Neuron (in vitro differentiated cells): ENCODE measurements around the gene PSME2.

ENCODE experiments used
- H2AFZ ChIP-seq: one replicate; pipeline ENCODE4 v1.6.1; 2013; ENCODE audit warnings: low read depth, mild to moderate bottlenecking, inconsistent platforms, low read length, moderate library complexity
- H3K27me3 ChIP-seq: one replicate; pipeline ENCODE4 v1.6.1; 2013; ENCODE audit warnings: low read length; ENCODE audit not compliant: insufficient read depth
- H3K36me3 ChIP-seq: one replicate; pipeline ENCODE4 v1.6.1; 2013; ENCODE audit warnings: low read length; ENCODE audit not compliant: insufficient read depth
- H3K4me1 ChIP-seq: one replicate; pipeline ENCODE4 v1.6.1; 2013; ENCODE audit warnings: low read length; ENCODE audit not compliant: insufficient read depth
- H3K4me3 ChIP-seq: 2 replicates; pipeline ENCODE4 v1.5.1; 2013; ENCODE audit warnings: mild to moderate bottlenecking, low read length, moderate library complexity
- H3K9me3 ChIP-seq: one replicate; pipeline ENCODE4 v1.6.1; 2013; ENCODE audit warnings: low read length

Gene PSME2

DNA sequence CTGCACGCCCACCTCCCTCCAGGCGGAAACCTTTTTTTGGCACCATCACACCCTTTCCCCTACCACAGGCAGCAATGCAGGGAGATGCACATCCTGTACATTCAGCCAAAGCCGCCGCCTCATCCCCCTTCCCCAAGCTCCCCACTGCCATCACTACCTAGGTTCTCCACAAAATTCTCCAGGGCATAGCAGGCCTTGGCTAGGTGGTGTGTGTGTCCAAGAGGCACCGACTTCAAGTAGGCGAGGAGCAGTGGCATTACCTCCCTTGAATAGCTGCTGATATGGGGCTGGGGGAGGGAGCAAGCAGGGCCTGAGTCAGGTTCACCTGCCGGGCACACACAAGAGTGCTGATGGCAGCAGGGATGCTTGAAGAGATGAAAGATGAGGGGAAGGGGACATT, 38.6 kb upstream of the PSME2 start:
- no peaks in the 10 kb centered on the region for H3K9me3 ChIP-seq
- no peak overlapping the region for H3K4me3 ChIP-seq
- no peaks in the 10 kb centered on the region for H3K27me3 ChIP-seq
- peaks cover 20% of the 10 kb centered on the region for H3K4me1 ChIP-seq
- peaks cover 68% of the 10 kb centered on the region for H3K36me3 ChIP-seq
- no peak overlapping the region for H2AFZ ChIP-seq

DNA sequence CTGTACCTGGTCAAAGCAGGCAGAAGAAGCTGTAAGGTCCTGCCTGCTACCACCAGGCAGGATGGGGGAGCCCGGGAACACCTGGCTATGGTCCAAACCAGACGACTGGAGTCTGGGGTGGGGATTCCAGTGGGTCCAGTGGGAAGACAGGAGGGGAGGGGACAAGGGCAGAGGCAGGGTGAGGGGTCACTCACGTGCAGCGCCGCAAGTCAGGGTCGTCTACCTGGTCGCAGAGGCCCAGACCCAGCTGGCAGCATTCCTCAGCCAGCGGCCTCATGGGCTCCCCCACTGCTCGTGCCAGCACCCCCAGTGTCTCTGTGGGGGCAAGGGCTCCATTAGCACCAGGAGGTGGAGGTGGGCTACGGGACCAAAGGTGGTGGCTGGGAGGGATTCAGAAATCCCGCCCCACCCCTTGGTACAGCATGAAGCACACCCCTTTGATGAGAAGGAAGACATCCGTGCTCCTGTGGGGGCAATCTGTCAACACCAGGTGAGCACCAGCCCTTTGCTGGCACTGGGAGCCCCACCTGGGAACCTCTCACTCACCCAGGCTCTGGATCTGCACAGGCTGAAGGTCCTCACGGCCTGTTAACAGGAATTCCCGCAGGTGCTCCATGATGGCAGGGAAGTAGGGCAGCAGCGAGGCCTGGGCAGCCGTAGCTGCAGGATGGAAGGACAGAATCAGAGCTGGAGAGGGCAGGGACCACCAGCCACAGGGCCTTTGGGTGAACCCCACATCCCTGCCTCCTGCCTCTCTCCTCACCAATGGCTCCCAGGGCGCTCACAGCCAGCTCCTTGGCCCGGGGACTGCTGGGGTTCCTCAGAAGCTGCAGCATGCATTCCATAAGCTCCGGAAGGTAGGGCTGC, 37.9 kb upstream of the PSME2 start:
- Histone ChIP-seq H3K27me3 (no peaks in the 10 kb centered on the region), H2AFZ (no peak overlapping the region), H3K4me1 (peaks cover 16% of the 10 kb centered on the region), H3K4me3 (no peak overlapping the region), H3K9me3 (no peaks in the 10 kb centered on the region), H3K36me3 (peaks cover 73% of the 10 kb centered on the region)

DNA sequence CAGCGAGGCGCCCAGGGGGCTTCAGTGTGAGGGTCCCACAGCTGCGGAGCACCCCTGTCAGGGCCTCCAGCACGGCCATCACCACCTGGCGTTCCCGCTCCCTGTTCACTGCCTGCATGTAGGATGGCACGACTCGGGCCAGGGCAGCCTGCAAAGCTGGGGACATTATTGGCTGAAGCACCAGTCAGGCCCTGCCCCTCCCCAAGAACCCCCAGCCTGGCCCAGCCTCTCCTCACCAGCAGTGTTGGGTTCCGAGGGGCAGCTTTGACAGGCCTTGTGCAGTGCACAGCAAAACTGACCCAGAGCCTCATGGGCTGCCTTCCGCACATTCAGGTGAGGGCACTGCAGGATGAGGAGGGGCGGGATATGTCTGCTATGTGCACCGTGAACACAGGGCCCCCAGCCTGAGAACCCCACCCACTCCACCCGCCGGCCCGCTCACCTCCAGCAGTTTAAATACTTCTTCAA, 36.6 kb upstream of the PSME2 start:
- peaks cover 82% of the 10 kb centered on the region for H3K36me3 ChIP-seq

DNA sequence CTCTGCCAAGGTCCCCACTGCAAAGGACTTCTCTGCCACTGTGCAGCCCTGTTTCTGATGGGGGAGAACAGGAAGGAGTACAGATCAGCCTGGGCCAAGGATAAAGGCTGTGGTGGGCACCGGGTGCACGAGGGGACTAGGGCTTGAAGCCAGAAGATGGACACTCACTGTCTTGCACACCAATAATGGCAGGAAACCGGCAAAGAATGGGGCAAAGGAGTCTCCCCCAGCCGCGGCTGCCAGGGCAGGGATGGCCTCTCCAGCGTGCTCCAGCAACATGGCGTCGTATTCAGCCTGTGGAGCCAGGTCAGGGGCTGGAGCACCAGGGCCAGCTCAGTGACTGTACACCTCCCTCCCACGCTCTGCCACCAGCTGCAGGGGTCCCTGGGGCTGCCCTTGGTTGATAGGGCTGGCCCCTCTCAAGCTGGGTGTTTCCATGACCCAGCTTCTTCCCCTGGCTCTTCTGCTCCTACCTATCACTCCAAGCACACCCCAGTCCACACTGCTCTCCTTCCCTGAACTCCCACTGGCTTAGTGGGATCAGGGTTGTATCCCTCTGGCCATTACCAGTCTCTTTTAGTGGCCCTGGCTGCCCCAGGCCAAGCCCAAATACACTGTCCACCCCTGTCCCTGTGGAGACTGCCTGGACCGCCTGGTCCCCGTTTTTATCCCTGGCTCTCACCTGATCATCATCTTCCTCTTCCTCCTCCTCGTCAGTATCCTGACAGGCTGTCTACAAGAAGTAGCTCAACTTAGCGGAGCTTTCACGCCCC, 35.9 kb upstream of the PSME2 start:
- no peaks in the 10 kb centered on the region for H3K27me3 ChIP-seq
- H3K9me3 ChIP-seq, result no peaks in the 10 kb centered on the region
- no peak overlapping the region for H3K4me3 ChIP-seq
- H3K4me1 ChIP-seq, result peaks cover 2% of the 10 kb centered on the region
- peaks cover 82% of the 10 kb centered on the region for H3K36me3 ChIP-seq
- H2AFZ ChIP-seq, result no peak overlapping the region

More for the DNA sequence above, 36.6 kb upstream of the PSME2 start:
- Histone ChIP-seq H3K9me3 (no peaks in the 10 kb centered on the region), H3K27me3 (no peaks in the 10 kb centered on the region), H2AFZ (no peak overlapping the region), H3K4me1 (peaks cover 9% of the 10 kb centered on the region), H3K4me3 (no peak overlapping the region)

- H2AFZ ChIP-seq, result no peak overlapping the region
- H3K4me3 ChIP-seq, result no peak overlapping the region
- peaks cover 79% of the 10 kb centered on the region for H3K36me3 ChIP-seq
- H3K27me3 ChIP-seq, result no peaks in the 10 kb centered on the region
- no peaks in the 10 kb centered on the region for H3K9me3 ChIP-seq
- no peaks in the 10 kb centered on the region for H3K4me1 ChIP-seq
Observed at GRCh38 chr14:24181371-24182077, 35.1 kb upstream of the PSME2 start.

GRCh38 chr14:24179961-24180796, 33.8 kb upstream of the PSME2 start:
- no peak overlapping the region for H3K4me3 ChIP-seq
- H3K36me3 ChIP-seq, result peaks cover 67% of the 10 kb centered on the region
- H2AFZ ChIP-seq, result no peak overlapping the region
- H3K9me3 ChIP-seq, result no peaks in the 10 kb centered on the region
- H3K27me3 ChIP-seq, result no peaks in the 10 kb centered on the region
- H3K4me1 ChIP-seq, result no peaks in the 10 kb centered on the region

- H3K27me3 ChIP-seq, result no peaks in the 10 kb centered on the region
- H3K4me3 ChIP-seq, result no peak overlapping the region
- no peak overlapping the region for H2AFZ ChIP-seq
- H3K9me3 ChIP-seq, result no peaks in the 10 kb centered on the region
- peaks cover 59% of the 10 kb centered on the region for H3K36me3 ChIP-seq
- no peaks in the 10 kb centered on the region for H3K4me1 ChIP-seq
Observed at GRCh38 chr14:24179294-24179960, 33.0 kb upstream of the PSME2 start.

GRCh38 chr14:24178399-24179178, 32.2 kb upstream of the PSME2 start:
- Histone ChIP-seq H3K36me3 (peaks cover 51% of the 10 kb centered on the region), H3K9me3 (no peaks in the 10 kb centered on the region), H3K4me3 (no peak overlapping the region), H2AFZ (no peak overlapping the region), H3K4me1 (no peaks in the 10 kb centered on the region), H3K27me3 (no peaks in the 10 kb centered on the region)

DNA sequence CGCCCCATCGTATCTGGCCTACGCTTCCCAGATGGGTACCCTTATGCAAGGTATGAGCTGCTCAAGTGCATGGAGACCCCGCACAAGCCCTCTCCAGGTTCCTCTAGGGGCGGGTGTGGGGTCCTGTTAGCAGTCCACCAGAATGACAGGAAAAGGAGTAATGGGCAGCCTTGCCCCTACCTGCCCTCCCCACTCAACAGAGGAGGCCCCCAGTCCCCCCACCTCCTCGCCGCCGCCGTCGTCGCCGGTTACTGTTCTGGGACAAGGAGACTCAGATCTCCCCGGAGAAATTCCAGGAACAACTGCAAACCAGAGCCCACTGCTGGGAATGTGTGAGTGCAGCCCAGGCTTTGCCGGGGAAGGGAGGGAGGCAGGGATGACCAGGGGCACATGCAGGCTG, 31.5 kb upstream of the PSME2 start:
- H2AFZ ChIP-seq, result no peak overlapping the region
- H3K27me3 ChIP-seq, result no peaks in the 10 kb centered on the region
- no peaks in the 10 kb centered on the region for H3K4me1 ChIP-seq
- no peaks in the 10 kb centered on the region for H3K9me3 ChIP-seq
- no peak overlapping the region for H3K4me3 ChIP-seq
- H3K36me3 ChIP-seq, result peaks cover 45% of the 10 kb centered on the region

DNA sequence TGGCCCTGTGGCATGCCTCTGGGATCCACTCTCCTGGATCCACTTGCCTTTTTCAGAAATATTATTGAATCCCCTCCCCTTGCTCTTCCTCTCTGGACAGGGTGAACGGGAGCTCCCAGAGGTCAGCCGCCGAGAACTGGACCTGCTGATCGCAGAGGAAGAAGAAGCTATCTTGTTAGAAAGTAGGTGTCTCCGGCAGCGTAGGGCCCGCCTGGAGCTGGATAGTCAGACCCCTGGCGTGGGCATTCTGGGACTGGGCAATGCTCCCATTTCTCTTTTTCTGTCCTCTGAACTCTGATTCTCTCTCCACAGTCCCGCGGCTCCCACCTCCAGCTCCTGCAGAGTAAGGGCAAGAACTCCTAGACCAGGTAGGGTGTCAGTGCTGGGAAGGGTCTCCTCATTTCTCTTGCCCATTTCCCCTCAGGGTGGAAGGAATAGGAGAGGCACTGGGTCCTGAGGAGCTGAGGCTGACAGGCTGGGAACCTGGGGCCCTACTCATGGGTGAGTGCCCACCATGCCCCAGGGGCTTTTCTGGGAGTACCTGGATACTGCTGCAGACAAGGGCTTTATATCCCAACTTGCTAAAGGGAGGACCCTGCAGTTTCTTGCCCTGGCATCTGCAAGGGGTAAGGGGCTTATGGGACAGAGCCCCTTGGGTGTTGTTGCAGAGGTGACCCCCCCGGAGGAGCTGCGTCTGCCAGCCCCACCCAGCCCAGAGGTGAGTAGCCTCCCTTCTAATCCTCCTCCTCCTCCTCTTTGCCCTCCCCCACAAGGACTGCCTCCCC, 30.8 kb upstream of the PSME2 start:
- no peak overlapping the region for H3K4me3 ChIP-seq
- H3K9me3 ChIP-seq, result no peaks in the 10 kb centered on the region
- no peaks in the 10 kb centered on the region for H3K27me3 ChIP-seq
- H3K4me1 ChIP-seq, result no peaks in the 10 kb centered on the region
- H3K36me3 ChIP-seq, result peaks cover 39% of the 10 kb centered on the region
- no peak overlapping the region for H2AFZ ChIP-seq

- no peak overlapping the region for H3K4me3 ChIP-seq
- H3K4me1 ChIP-seq, result no peaks in the 10 kb centered on the region
- H3K27me3 ChIP-seq, result no peaks in the 10 kb centered on the region
- no peak overlapping the region for H2AFZ ChIP-seq
- H3K36me3 ChIP-seq, result peaks cover 32% of the 10 kb centered on the region
- H3K9me3 ChIP-seq, result no peaks in the 10 kb centered on the region
Observed at GRCh38 chr14:24176599-24176998, 30.2 kb upstream of the PSME2 start.
